H9 (cell line): ENCODE measurements around the gene CFAP97D2. TPM values are rescaled to one million over a fixed set of nuclear protein-coding genes. Genes with fewer than 3 reads are reported as not detected.

ENCODE experiments used
- DNase-seq: peaks from one replicate; pipeline ENCODE4 v3.0.0-alpha.2; 2017
- H2AFZ ChIP-seq: one replicate; pipeline ENCODE4 v1.6.1; 2013; ENCODE audit warnings: mild to moderate bottlenecking, low read length, control low read depth, moderate library complexity
- H2AK5ac ChIP-seq: 2 replicates; pipeline ENCODE4 v1.6.1; 2013; ENCODE audit warnings: low read length, control low read depth, mixed read lengths; ENCODE audit not compliant: insufficient read length
- H2BK120ac ChIP-seq: one replicate; pipeline ENCODE4 v1.6.1; 2013; ENCODE audit warnings: low read depth, mild to moderate bottlenecking, low read length, control low read depth, inconsistent platforms; ENCODE audit not compliant: poor library complexity, severe bottlenecking
- H2BK12ac ChIP-seq: 2 replicates; pipeline ENCODE4 v1.6.1; 2013; ENCODE audit warnings: low read length, control low read depth, mixed read lengths, low read depth; ENCODE audit not compliant: insufficient read length
- H2BK15ac ChIP-seq: 2 replicates; pipeline ENCODE4 v1.6.1; 2013; ENCODE audit warnings: low read depth, low read length, control low read depth
- H2BK20ac ChIP-seq: one replicate; pipeline ENCODE4 v1.6.1; 2013; ENCODE audit warnings: low read depth, mild to moderate bottlenecking, low read length, control low read depth, inconsistent platforms; ENCODE audit not compliant: poor library complexity, severe bottlenecking
- H2BK5ac ChIP-seq: 2 replicates; pipeline ENCODE4 v1.6.1; 2013; ENCODE audit warnings: low read length, control low read depth, mixed read lengths; ENCODE audit not compliant: insufficient read length
- H3K14ac ChIP-seq: 2 replicates; pipeline ENCODE4 v1.6.1; 2013; ENCODE audit warnings: low read length, control low read depth; ENCODE audit not compliant: insufficient read depth
- H3K18ac ChIP-seq: 2 replicates; pipeline ENCODE4 v1.6.1; 2013; ENCODE audit warnings: low read depth, mild to moderate bottlenecking, mixed read lengths, low read length, control low read depth; ENCODE audit not compliant: insufficient read length
- H3K23ac ChIP-seq: 2 replicates; pipeline ENCODE4 v1.6.1; 2013; ENCODE audit warnings: low read length, control low read depth, mixed read lengths, low read depth; ENCODE audit not compliant: insufficient read length
- H3K23me2 ChIP-seq: 2 replicates; pipeline ENCODE4 v1.6.1; 2013; ENCODE audit warnings: low read depth, mild to moderate bottlenecking, mixed read lengths, low read length, control low read depth; ENCODE audit not compliant: insufficient read length, poor library complexity, severe bottlenecking
- H3K27ac ChIP-seq: 2 replicates; pipeline ENCODE4 v1.5.1; 2013; ENCODE audit warnings: low read length, control low read depth, mixed read lengths, low read depth; ENCODE audit not compliant: insufficient read length
- H3K27me3 ChIP-seq: 2 replicates; pipeline ENCODE4 v1.6.1; 2013; ENCODE audit warnings: low read length, control low read depth, inconsistent platforms; ENCODE audit not compliant: insufficient read depth
- H3K4ac ChIP-seq: 2 replicates; pipeline ENCODE4 v1.6.1; 2013; ENCODE audit warnings: low read depth, mild to moderate bottlenecking, control low read depth, inconsistent platforms, low read length, moderate library complexity
- H3K4me1 ChIP-seq: 2 replicates; pipeline ENCODE4 v1.6.1; 2013; ENCODE audit warnings: low read length, control low read depth, inconsistent platforms; ENCODE audit not compliant: insufficient read depth
- H3K4me2 ChIP-seq: 2 replicates; pipeline ENCODE4 v1.6.1; 2013; ENCODE audit warnings: low read length, control low read depth, mixed read lengths; ENCODE audit not compliant: insufficient read length, insufficient read depth
- H3K56ac ChIP-seq: 2 replicates; pipeline ENCODE4 v1.6.1; 2013; ENCODE audit warnings: low read depth, mild to moderate bottlenecking, mixed read lengths, low read length, control low read depth; ENCODE audit not compliant: insufficient read length
- H3K79me1 ChIP-seq: 2 replicates; pipeline ENCODE4 v1.6.1; 2013; ENCODE audit warnings: low read depth, mild to moderate bottlenecking, moderate library complexity, low read length, control low read depth, inconsistent platforms; ENCODE audit not compliant: insufficient read depth, poor library complexity, severe bottlenecking
- H3K79me2 ChIP-seq: 2 replicates; pipeline ENCODE4 v1.6.1; 2013; ENCODE audit warnings: low read length, control low read depth, inconsistent platforms; ENCODE audit not compliant: insufficient read depth
- H3K9ac ChIP-seq: 2 replicates; pipeline ENCODE4 v1.6.1; 2013; ENCODE audit warnings: low read length, control low read depth, mixed read lengths; ENCODE audit not compliant: insufficient read length; ENCODE audit errors: extremely low read depth
- H3K9me3 ChIP-seq: one replicate; pipeline ENCODE4 v1.6.1; 2013; ENCODE audit warnings: low read depth, low read length, inconsistent platforms; ENCODE audit not compliant: control insufficient read depth
- H3T11ph ChIP-seq: one replicate; pipeline ENCODE4 v1.6.1; 2013; ENCODE audit warnings: mild to moderate bottlenecking, low read length, control low read depth, inconsistent platforms
- H4K20me1 ChIP-seq: one replicate; pipeline ENCODE4 v1.6.1; 2013; ENCODE audit not compliant: control insufficient read depth, insufficient read length, insufficient read depth
- H4K5ac ChIP-seq: 2 replicates; pipeline ENCODE4 v1.6.1; 2013; ENCODE audit warnings: low read depth, mild to moderate bottlenecking, mixed read lengths, low read length, control low read depth; ENCODE audit not compliant: insufficient read length
- H4K8ac ChIP-seq: replicated peaks from 2 replicates; pipeline ENCODE4 v1.6.1; 2013; ENCODE audit warnings: low read length, control low read depth, mixed read lengths, low read depth; ENCODE audit not compliant: insufficient read length
- H4K91ac ChIP-seq: 2 replicates; pipeline ENCODE4 v1.6.1; 2013; ENCODE audit warnings: low read depth, mild to moderate bottlenecking, moderate library complexity, mixed read lengths, low read length, control low read depth; ENCODE audit not compliant: insufficient read length
- H3K27ac Mint-ChIP-seq, 3 experiments: 2 replicates in 2 of 3; 3 replicates in 1 of 3; pipeline ENCODE4 v1.8.0; 2020 to 2021; ENCODE audit warnings: mixed read lengths in 3 of 3, mild to moderate bottlenecking in 1 of 3, moderate library complexity in 1 of 3
- H3K27me3 Mint-ChIP-seq: 2 replicates; pipeline ENCODE4 v1.8.0; 2021; ENCODE audit warnings: low read depth, mild to moderate bottlenecking, moderate library complexity, mixed read lengths
- H3K36me3 Mint-ChIP-seq, 3 experiments: 2 replicates in 2 of 3; 3 replicates in 1 of 3; pipeline ENCODE4 v1.8.0; 2020 to 2021; ENCODE audit warnings: low read depth in 3 of 3, mixed read lengths in 3 of 3; ENCODE audit not compliant: insufficient read depth in 1 of 3
- H3K4me1 Mint-ChIP-seq, 2 experiments: 2 replicates each; pipeline ENCODE4 v1.8.0; 2020; ENCODE audit warnings: mixed read lengths in 2 of 2
- H3K4me3 Mint-ChIP-seq, 2 experiments: 2 replicates in 1 of 2; 3 replicates in 1 of 2; pipeline ENCODE4 v1.8.0; 2020 to 2021; ENCODE audit warnings: mild to moderate bottlenecking in 2 of 2, mixed read lengths in 2 of 2, moderate library complexity in 1 of 2
- H3K9me3 Mint-ChIP-seq, 2 experiments: 2 replicates in 1 of 2; 3 replicates in 1 of 2; pipeline ENCODE4 v1.8.0; 2020; ENCODE audit warnings: mild to moderate bottlenecking in 2 of 2, mixed read lengths in 2 of 2, moderate library complexity in 1 of 2
- CTCF ChIP-seq: fragments of 200-600 bp; sonication (generic); conservative IDR thresholded peaks from 3 replicates; pipeline ENCODE4 v1.8.0; 2021; ENCODE audit warnings: antibody characterized with exemption, mild to moderate bottlenecking
- WGBS: extraction: QIAGEN DNeasy Blood & Tissue Kit; methylation state at CpG from one replicate; pipeline ENCODE4 v1.1.7; 2013; ENCODE audit warnings: missing lambda C conversion rate, low lambda C conversion rate, mixed read lengths; ENCODE audit not compliant: insufficient read length; ENCODE audit errors: extremely low coverage; 5-methylcytosine and 5-hydroxymethylcytosine counted together
- total RNA-seq: library from RNA; stranded (reverse); gene quantifications from 2 replicates; pipeline ENCODE4 v1.2.1, GENCODE V29; 2021

CFAP97D2 gene
- total RNA-seq, 1 experiment from 2014 or later, result not detected

GRCh38 chr13:114211446-114212157 is 32.5 kb downstream of the CFAP97D2 start:
- no peaks in the 10 kb centered on the region for H3K36me3 Mint-ChIP-seq
- H3K27me3 Mint-ChIP-seq, result peaks cover 7% of the 10 kb centered on the region; the same call in 1 of the 2 replicates
- Histone ChIP-seq H2AFZ (no peak overlapping the region), H3K79me1 (no peaks in the 10 kb centered on the region), H4K5ac (no peak overlapping the region), H3K18ac (no peak overlapping the region), H3K4me1 (no peaks in the 10 kb centered on the region), H3K14ac (no peak overlapping the region; the same call in 1 of the 2 replicates), H4K20me1 (no peaks in the 10 kb centered on the region), H2BK5ac (no peak overlapping the region), H4K8ac (no peak overlapping the region), H3K23me2 (no peaks in the 10 kb centered on the region), H3K4ac (no peak overlapping the region), H3K9me3 (peaks cover 11% of the 10 kb centered on the region), H3T11ph (no peak overlapping the region), H3K23ac (no peak overlapping the region), H2BK12ac (no peak overlapping the region), H2BK20ac (no peak overlapping the region), H3K27ac (no peak overlapping the region), H3K56ac (no peak overlapping the region), H2BK120ac (no peak overlapping the region), H3K27me3 (no peaks in the 10 kb centered on the region), H3K4me2 (no peak overlapping the region), H2BK15ac (no peak overlapping the region), H3K9ac (no peak overlapping the region), H4K91ac (no peak overlapping the region), H3K79me2 (no peaks in the 10 kb centered on the region), H2AK5ac (no peak overlapping the region)
- no peak for DNase-seq
- no peak overlapping the region; a peak in 1 of 7 replicates for H3K27ac Mint-ChIP-seq
- peaks cover 16 to 21% of the 10 kb centered on the region in 2 experiments for H3K9me3 Mint-ChIP-seq
- no peak for TF ChIP-seq CTCF
- no peak overlapping the region for H3K4me3 Mint-ChIP-seq
- peaks cover 5 to 9% of the 10 kb centered on the region in 2 experiments; a peak in 3 of 4 replicates for H3K4me1 Mint-ChIP-seq
- no CpG with 5 or more reads among the region's 26 CpGs for WGBS
